HepG2 (cell line): ENCODE data around the gene NOB1. TPM values are rescaled to one million over a fixed set of nuclear protein-coding genes. Genes with fewer than 3 reads are reported as not detected.

Experiments
- CCAR2 ChIP-seq: fragments of 200-400 bp; formaldehyde crosslinking; optimal IDR thresholded peaks from 2 replicates; pipeline ENCODE3; 2018; ENCODE audit warnings: low read depth, mild to moderate bottlenecking, low read length, moderate library complexity
- HDAC1 ChIP-seq: sonication (generic); formaldehyde crosslinking; IDR thresholded peaks from 2 replicates; pipeline ENCODE4 v1.5.1; 2020; ENCODE audit warnings: mild to moderate bottlenecking, missing genetic modification reagents
- HNRNPH1 ChIP-seq: fragments of 200-400 bp; formaldehyde crosslinking; optimal IDR thresholded peaks from 2 replicates; pipeline ENCODE3; 2017; ENCODE audit warnings: mild to moderate bottlenecking, low read depth, low read length
- MAFF ChIP-seq: IDR thresholded peaks from 2 replicates; pipeline ENCODE4 v1.6.1; 2011; ENCODE audit warnings: low read depth, low read length, improper control_type of control experiment
- MBNL3 ChIP-seq: fragments of 250-450 bp; sonication (Bioruptor Pico); conservative IDR thresholded peaks from 2 replicates; pipeline ENCODE4 v1.8.0; 2022; ENCODE audit warnings: mild to moderate bottlenecking, inconsistent platforms
- MED1 ChIP-seq: sonication (generic); formaldehyde crosslinking; IDR thresholded peaks from 2 replicates; pipeline ENCODE4 v1.4.0; 2020; ENCODE audit warnings: missing genetic modification reagents
- ONECUT2 ChIP-seq: sonication (generic); formaldehyde crosslinking; IDR thresholded peaks from 2 replicates; pipeline ENCODE4 v1.4.0; 2020; ENCODE audit warnings: missing genetic modification reagents
- PCBP1 ChIP-seq: fragments of 200-400 bp; formaldehyde crosslinking; IDR thresholded peaks from 2 replicates; pipeline ENCODE4 v1.6.1; 2017; ENCODE audit warnings: mild to moderate bottlenecking, low read depth, low read length, borderline replicate concordance
- RORA ChIP-seq: sonication (generic); formaldehyde crosslinking; IDR thresholded peaks from 2 replicates; pipeline ENCODE4 v1.5.0; 2020; ENCODE audit warnings: mild to moderate bottlenecking, missing genetic modification reagents, moderate library complexity
- SSRP1 ChIP-seq: IDR thresholded peaks from 2 replicates; pipeline ENCODE4 v1.6.1; 2016; ENCODE audit warnings: control low read depth
- STAG1 ChIP-seq: sonication (generic); formaldehyde crosslinking; IDR thresholded peaks from 2 replicates; pipeline ENCODE4 v1.4.0; 2020; ENCODE audit warnings: missing genetic modification reagents
- YEATS4 ChIP-seq: sonication (generic); formaldehyde crosslinking; IDR thresholded peaks from 2 replicates; pipeline ENCODE4 v1.4.0; 2020; ENCODE audit warnings: missing genetic modification reagents, borderline replicate concordance
- ZFP90 ChIP-seq: sonication (generic); formaldehyde crosslinking; IDR thresholded peaks from 2 replicates; pipeline ENCODE4 v1.8.0; 2022; ENCODE audit warnings: missing genetic modification reagents, mild to moderate bottlenecking, inconsistent platforms, borderline replicate concordance
- ZNF20 ChIP-seq: sonication (generic); formaldehyde crosslinking; IDR thresholded peaks from 2 replicates; pipeline ENCODE4 v1.4.0; 2020; ENCODE audit warnings: mild to moderate bottlenecking, moderate library complexity, missing genetic modification reagents
- ZNF879 ChIP-seq: sonication (generic); formaldehyde crosslinking; IDR thresholded peaks from 2 replicates; pipeline ENCODE4 v1.8.1; 2023; ENCODE audit warnings: missing genetic modification reagents
- polyA plus RNA-seq, 8 experiments: library from polyadenylated mRNA; depleted of rRNA in 3 of 8; stranded (reverse) in 7 of 8; unstranded in 1 of 8; fragments of >200 nt; fragmentation: Illumina TruSeq in 4 of 8; extraction: Trizol in 4 of 8; gene quantifications; 2 replicates each; pipeline versions ENCODE4 v1.2.1 to v1.2.3, GENCODE V29; 2011 to 2016; ENCODE audit warnings: low read depth in 4 of 8, missing spikeins in 1 of 8, mixed read lengths in 1 of 8; ENCODE audit not compliant: insufficient read depth in 1 of 8
- total RNA-seq, 5 experiments: library from RNA; depleted of rRNA; stranded (reverse); fragments of >200 nt; fragmentation: Illumina TruSeq; extraction: Trizol; gene quantifications; 2 replicates each; pipeline ENCODE4 v1.2.3, GENCODE V29; 2016; ENCODE audit warnings: low read depth in 1 of 5
- TF ChIP-seq, protein P1 (sequence below): sonication (generic); formaldehyde crosslinking; IDR thresholded peaks from 2 replicates; pipeline ENCODE4 v1.4.0; 2020; ENCODE audit warnings: mild to moderate bottlenecking, missing genetic modification reagents
- TF ChIP-seq, protein P2 (sequence below): sonication (generic); formaldehyde crosslinking; IDR thresholded peaks from 2 replicates; pipeline ENCODE4 v1.5.0; 2020; ENCODE audit warnings: missing genetic modification reagents
- TF ChIP-seq, protein P3 (sequence below): sonication (generic); formaldehyde crosslinking; IDR thresholded peaks from 2 replicates; pipeline ENCODE4 v1.8.1; 2023; ENCODE audit warnings: mild to moderate bottlenecking, moderate library complexity, missing genetic modification reagents
- TF ChIP-seq, protein P4 (sequence below): IDR thresholded peaks from 2 replicates; pipeline ENCODE4 v1.6.1; 2012; ENCODE audit warnings: low read length, improper control_type of control experiment
- TF ChIP-seq, protein P5 (sequence below): sonication (generic); formaldehyde crosslinking; IDR thresholded peaks from 2 replicates; pipeline ENCODE4 v1.4.0; 2020; ENCODE audit warnings: missing genetic modification reagents

NOB1 gene
- total and polyA plus RNA-seq, 2 of the 13 experiments (the other 11 are each of a cell fraction or from before 2014, with no cell fraction given) = 47.1 to 162 TPM

DNA sequence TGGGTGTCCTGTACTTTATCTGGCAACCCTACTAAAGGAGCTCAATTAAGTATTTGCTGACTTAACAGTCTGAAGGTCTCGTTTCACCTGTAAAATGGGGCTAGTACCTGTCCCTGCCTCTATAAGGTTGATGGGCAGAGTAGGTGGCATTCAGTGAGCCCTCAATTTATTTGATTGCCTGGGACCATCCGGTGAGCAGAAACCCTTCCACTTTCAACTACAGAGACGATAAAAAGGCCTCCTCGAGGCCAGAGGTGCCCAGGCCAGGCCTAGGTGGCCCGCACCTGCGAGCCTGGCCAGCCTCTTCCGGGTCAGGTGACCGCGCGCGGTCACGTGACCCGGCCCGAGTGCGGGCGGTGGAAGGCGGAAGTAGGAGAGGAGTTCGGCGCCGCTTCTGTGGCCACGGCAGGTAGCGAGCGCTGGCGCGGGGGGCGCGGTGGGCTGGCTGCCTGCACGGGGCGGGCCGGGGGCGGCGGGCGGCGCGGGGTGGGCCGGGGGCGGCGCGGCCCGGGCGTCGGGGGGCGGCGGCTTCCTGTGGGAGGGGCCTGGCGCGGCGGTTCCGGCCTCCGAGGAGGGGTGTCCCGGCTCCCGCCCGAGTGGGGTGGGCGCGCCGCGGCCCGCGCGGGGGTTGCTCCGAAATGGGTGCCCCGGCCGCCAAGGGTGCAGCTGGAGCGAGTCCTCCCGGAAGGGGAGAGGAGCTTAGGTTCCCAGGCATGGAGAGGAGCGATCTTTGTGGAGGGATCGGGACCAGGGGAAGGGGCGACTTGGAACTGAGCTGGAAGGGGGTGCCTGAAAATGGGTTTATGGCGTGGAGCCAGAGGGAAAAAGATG, 7.5 kb upstream of the NOB1 start, which contains the start of gene WWP2 (continued):
- no peak for TF ChIP-seq CCAR2
- TF ChIP-seq, protein P1, sequence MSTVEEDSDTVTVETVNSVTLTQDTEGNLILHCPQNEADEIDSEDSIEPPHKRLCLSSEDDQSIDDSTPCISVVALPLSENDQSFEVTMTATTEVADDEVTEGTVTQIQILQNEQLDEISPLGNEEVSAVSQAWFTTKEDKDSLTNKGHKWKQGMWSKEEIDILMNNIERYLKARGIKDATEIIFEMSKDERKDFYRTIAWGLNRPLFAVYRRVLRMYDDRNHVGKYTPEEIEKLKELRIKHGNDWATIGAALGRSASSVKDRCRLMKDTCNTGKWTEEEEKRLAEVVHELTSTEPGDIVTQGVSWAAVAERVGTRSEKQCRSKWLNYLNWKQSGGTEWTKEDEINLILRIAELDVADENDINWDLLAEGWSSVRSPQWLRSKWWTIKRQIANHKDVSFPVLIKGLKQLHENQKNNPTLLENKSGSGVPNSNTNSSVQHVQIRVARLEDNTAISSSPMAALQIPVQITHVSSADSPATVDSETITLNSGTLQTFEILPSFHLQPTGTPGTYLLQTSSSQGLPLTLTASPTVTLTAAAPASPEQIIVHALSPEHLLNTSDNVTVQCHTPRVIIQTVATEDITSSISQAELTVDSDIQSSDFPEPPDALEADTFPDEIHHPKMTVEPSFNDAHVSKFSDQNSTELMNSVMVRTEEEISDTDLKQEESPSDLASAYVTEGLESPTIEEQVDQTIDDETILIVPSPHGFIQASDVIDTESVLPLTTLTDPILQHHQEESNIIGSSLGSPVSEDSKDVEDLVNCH = no peak
- peak; percentile 88 for TF ChIP-seq MAFF
- TF ChIP-seq, protein P2, sequence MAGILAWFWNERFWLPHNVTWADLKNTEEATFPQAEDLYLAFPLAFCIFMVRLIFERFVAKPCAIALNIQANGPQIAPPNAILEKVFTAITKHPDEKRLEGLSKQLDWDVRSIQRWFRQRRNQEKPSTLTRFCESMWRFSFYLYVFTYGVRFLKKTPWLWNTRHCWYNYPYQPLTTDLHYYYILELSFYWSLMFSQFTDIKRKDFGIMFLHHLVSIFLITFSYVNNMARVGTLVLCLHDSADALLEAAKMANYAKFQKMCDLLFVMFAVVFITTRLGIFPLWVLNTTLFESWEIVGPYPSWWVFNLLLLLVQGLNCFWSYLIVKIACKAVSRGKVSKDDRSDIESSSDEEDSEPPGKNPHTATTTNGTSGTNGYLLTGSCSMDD (CRISPR knock-in tag) = 0 out of 2 replicates have a peak, but pooled peaks have one; percentile 40
- TF ChIP-seq, protein P3, sequence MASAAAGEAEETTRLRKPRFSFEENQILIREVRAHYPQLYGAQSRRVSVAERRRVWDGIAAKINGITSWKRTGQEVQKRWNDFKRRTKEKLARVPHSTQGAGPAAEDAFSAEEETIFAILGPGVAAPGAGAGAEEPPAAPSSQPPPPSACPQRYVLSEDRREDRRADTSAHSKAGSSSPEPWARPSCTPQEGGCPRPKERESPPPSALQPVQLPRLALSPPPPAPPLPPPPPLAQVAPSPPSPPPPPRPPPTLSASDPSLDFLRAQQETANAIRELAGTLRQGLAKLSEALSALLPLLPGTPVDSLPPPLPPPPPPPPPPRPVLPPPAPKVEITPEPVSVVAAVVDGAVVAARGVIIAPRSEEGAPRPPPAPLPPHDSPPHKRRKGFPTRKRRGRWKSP = no peak
- TF ChIP-seq, protein P4, sequence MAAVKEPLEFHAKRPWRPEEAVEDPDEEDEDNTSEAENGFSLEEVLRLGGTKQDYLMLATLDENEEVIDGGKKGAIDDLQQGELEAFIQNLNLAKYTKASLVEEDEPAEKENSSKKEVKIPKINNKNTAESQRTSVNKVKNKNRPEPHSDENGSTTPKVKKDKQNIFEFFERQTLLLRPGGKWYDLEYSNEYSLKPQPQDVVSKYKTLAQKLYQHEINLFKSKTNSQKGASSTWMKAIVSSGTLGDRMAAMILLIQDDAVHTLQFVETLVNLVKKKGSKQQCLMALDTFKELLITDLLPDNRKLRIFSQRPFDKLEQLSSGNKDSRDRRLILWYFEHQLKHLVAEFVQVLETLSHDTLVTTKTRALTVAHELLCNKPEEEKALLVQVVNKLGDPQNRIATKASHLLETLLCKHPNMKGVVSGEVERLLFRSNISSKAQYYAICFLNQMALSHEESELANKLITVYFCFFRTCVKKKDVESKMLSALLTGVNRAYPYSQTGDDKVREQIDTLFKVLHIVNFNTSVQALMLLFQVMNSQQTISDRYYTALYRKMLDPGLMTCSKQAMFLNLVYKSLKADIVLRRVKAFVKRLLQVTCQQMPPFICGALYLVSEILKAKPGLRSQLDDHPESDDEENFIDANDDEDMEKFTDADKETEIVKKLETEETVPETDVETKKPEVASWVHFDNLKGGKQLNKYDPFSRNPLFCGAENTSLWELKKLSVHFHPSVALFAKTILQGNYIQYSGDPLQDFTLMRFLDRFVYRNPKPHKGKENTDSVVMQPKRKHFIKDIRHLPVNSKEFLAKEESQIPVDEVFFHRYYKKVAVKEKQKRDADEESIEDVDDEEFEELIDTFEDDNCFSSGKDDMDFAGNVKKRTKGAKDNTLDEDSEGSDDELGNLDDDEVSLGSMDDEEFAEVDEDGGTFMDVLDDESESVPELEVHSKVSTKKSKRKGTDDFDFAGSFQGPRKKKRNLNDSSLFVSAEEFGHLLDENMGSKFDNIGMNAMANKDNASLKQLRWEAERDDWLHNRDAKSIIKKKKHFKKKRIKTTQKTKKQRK = no peak
- no peak; the same call in 1 of the 2 replicates for TF ChIP-seq ONECUT2 (CRISPR knock-in tag)
- TF ChIP-seq ZNF879 = no peak
- no peak; the same call in none of the 2 replicates for TF ChIP-seq MED1 (CRISPR knock-in tag)
- TF ChIP-seq MBNL3 (CRISPR knock-in tag) = no peak
- no peak for TF ChIP-seq SSRP1
- TF ChIP-seq ZNF20 = no peak
- no peak for TF ChIP-seq HNRNPH1
- TF ChIP-seq YEATS4 (CRISPR knock-in tag) = peak; percentile 79
- TF ChIP-seq, protein P5, sequence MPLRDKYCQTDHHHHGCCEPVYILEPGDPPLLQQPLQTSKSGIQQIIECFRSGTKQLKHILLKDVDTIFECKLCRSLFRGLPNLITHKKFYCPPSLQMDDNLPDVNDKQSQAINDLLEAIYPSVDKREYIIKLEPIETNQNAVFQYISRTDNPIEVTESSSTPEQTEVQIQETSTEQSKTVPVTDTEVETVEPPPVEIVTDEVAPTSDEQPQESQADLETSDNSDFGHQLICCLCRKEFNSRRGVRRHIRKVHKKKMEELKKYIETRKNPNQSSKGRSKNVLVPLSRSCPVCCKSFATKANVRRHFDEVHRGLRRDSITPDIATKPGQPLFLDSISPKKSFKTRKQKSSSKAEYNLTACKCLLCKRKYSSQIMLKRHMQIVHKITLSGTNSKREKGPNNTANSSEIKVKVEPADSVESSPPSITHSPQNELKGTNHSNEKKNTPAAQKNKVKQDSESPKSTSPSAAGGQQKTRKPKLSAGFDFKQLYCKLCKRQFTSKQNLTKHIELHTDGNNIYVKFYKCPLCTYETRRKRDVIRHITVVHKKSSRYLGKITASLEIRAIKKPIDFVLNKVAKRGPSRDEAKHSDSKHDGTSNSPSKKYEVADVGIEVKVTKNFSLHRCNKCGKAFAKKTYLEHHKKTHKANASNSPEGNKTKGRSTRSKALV (CRISPR knock-in tag) = no peak
- peak; percentile 3; the same call in 1 of the 2 replicates for TF ChIP-seq STAG1 (CRISPR knock-in tag)
- peak; percentile 87; the same call in 1 of the 2 replicates for TF ChIP-seq PCBP1
- TF ChIP-seq ZFP90 (CRISPR knock-in tag) = no peak
- peak; percentile 81 for TF ChIP-seq HDAC1
- TF ChIP-seq RORA = no peak
